ENCODE data around the gene SMARCAD1.

DNA sequence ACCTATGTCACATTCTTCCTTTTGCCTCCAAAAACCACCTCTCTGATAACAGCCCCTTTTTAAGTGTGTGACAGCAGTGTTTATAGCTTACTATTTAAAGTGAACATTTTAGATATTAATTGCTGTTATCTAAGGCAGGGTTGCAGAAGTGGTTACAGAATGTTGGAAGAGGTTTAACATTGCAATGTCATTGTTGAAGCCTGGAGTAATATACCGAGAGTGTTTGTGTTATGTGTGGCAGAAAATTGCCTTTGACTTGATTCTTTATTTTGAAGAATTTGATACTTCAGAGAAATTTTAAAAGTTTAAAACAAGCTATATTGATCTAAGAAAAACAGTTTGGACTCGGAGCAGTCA is 37.1 kb downstream of the SMARCAD1 start:
- TF ChIP-seq REST (IDR thresholded peaks at IDR 0.05; ENCODE audit: low read depth) (no peak), NFIC (IDR thresholded peaks at IDR 0.05) (no peak), CREB1 (IDR thresholded peaks at IDR 0.05; ENCODE audit: low read depth) (no peak), TAF1 (IDR thresholded peaks at IDR 0.05; ENCODE audit: low read depth) (no peak), TCF12 (IDR thresholded peaks at IDR 0.05; ENCODE audit: low read depth) (no peak), FOXM1 (IDR thresholded peaks at IDR 0.05; ENCODE audit: borderline replicate concordance, low read depth) (no peak), EP300 (IDR thresholded peaks at IDR 0.05; ENCODE audit: borderline replicate concordance) (no peak), CEBPB (IDR thresholded peaks at IDR 0.05) (no peak), USF1 (IDR thresholded peaks at IDR 0.05) (no peak), YY1 (IDR thresholded peaks at IDR 0.05; ENCODE audit: low read depth) (no peak), RAD21 (IDR thresholded peaks at IDR 0.05; ENCODE audit: low read depth) (no peak), EGR1 (IDR thresholded peaks at IDR 0.05) (no peak)
